Astrocyte (in vitro differentiated cells and primary cell): Measurements from ENCODE around the gene EPHA6. TPM values are rescaled to one million over a fixed set of nuclear protein-coding genes. Genes with fewer than 3 reads are reported as not detected.

ENCODE experiments used
- DNase-seq: peaks from one replicate; pipeline ENCODE4 v3.0.0-alpha.2; 2010; ENCODE audit warnings: low read depth
- FAIRE-seq: peaks from 2 replicates; lab custom pipeline; 2011; peaks lifted over from hg19 to GRCh38; lab: Jason Lieb, UNC
- H2AFZ ChIP-seq: 2 replicates; pipeline ENCODE4 v1.6.0; 2012; ENCODE audit warnings: low read depth, low read length, inconsistent platforms
- H3K27ac ChIP-seq: 2 replicates; pipeline ENCODE4 v1.5.1; 2011; ENCODE audit warnings: low read depth, low read length, inconsistent platforms
- H3K27me3 ChIP-seq: 2 replicates; pipeline ENCODE4 v1.6.0; 2011; ENCODE audit warnings: low read length, inconsistent platforms; ENCODE audit not compliant: insufficient read depth
- H3K36me3 ChIP-seq: 2 replicates; pipeline ENCODE4 v1.5.1; 2011; ENCODE audit warnings: low read length, inconsistent platforms; ENCODE audit not compliant: insufficient read depth
- H3K4me1 ChIP-seq: 2 replicates; pipeline ENCODE4 v1.5.1; 2011; ENCODE audit warnings: low read length, inconsistent platforms; ENCODE audit not compliant: insufficient read depth
- H3K4me2 ChIP-seq: 2 replicates; pipeline ENCODE4 v1.6.0; 2012; ENCODE audit warnings: low read length, inconsistent platforms
- H3K4me3 ChIP-seq: 2 replicates; pipeline ENCODE4 v1.5.1; 2011; ENCODE audit warnings: low read depth, mild to moderate bottlenecking, low read length, inconsistent platforms; ENCODE audit not compliant: insufficient read depth
- H3K79me2 ChIP-seq: 2 replicates; pipeline ENCODE4 v1.6.0; 2012; ENCODE audit warnings: mild to moderate bottlenecking, low read length, inconsistent platforms; ENCODE audit not compliant: insufficient read depth
- H3K9ac ChIP-seq: 2 replicates; pipeline ENCODE4 v1.6.0; 2012; ENCODE audit warnings: mild to moderate bottlenecking, low read length, inconsistent platforms
- H3K9me3 ChIP-seq: 2 replicates; pipeline ENCODE4 v1.5.1; 2012; ENCODE audit warnings: low read depth, mild to moderate bottlenecking, low read length, inconsistent platforms; ENCODE audit not compliant: insufficient read depth
- H4K20me1 ChIP-seq: 2 replicates; pipeline ENCODE4 v1.6.0; 2012; ENCODE audit warnings: low read length, inconsistent platforms; ENCODE audit not compliant: insufficient read depth
- H3K27ac Mint-ChIP-seq: one replicate; pipeline ENCODE4 v1.8.0; 2021; ENCODE audit warnings: mild to moderate bottlenecking, mixed read lengths; ENCODE audit not compliant: unreplicated experiment
- H3K27me3 Mint-ChIP-seq: one replicate; pipeline ENCODE4 v1.8.0; 2021; ENCODE audit warnings: low read depth, mixed read lengths; ENCODE audit not compliant: unreplicated experiment
- H3K36me3 Mint-ChIP-seq: one replicate; pipeline ENCODE4 v1.8.0; 2021; ENCODE audit warnings: low read depth, mixed read lengths; ENCODE audit not compliant: unreplicated experiment
- H3K4me1 Mint-ChIP-seq: one replicate; pipeline ENCODE4 v1.8.0; 2021; ENCODE audit warnings: low read depth, mixed read lengths; ENCODE audit not compliant: unreplicated experiment
- H3K4me3 Mint-ChIP-seq: one replicate; pipeline ENCODE4 v1.8.0; 2021; ENCODE audit warnings: mild to moderate bottlenecking, moderate library complexity, mixed read lengths; ENCODE audit not compliant: unreplicated experiment
- H3K9me3 Mint-ChIP-seq: one replicate; pipeline ENCODE4 v1.8.0; 2021; ENCODE audit warnings: mild to moderate bottlenecking, mixed read lengths; ENCODE audit not compliant: unreplicated experiment
- CTCF ChIP-seq: IDR thresholded peaks from 2 replicates; pipeline ENCODE4 v1.5.1; 2011; ENCODE audit warnings: low read depth, mild to moderate bottlenecking, inconsistent platforms, low read length, moderate library complexity; ENCODE audit not compliant: insufficient read depth
- EZH2 ChIP-seq: IDR thresholded peaks from 2 replicates; pipeline ENCODE4 v1.6.1; 2012; ENCODE audit warnings: mild to moderate bottlenecking, low read length, inconsistent platforms; ENCODE audit not compliant: insufficient read depth
- total RNA-seq: library from RNA; stranded (reverse); gene quantifications from 2 replicates; pipeline ENCODE4 v1.2.1, GENCODE V29; 2021

Gene EPHA6
- total RNA-seq, 1 donor from 2014 or later: 1.7 TPM

GRCh38 chr3:97121386-97121785 is 307.0 kb downstream of the EPHA6 start:
- H3K4me3 Mint-ChIP-seq: no peak overlapping the region
- Histone ChIP-seq H3K4me1 (no peaks in the 10 kb centered on the region), H3K36me3 (no peaks in the 10 kb centered on the region), H3K4me2 (no peak overlapping the region), H3K4me3 (no peak overlapping the region), H3K9ac (no peak overlapping the region), H2AFZ (no peak overlapping the region), H3K9me3 (no peaks in the 10 kb centered on the region), H4K20me1 (no peaks in the 10 kb centered on the region), H3K79me2 (no peaks in the 10 kb centered on the region), H3K27ac (no peak overlapping the region), H3K27me3 (no peaks in the 10 kb centered on the region)
- TF ChIP-seq CTCF (no peak), EZH2 (no peak)
- no peak overlapping the region for H3K27ac Mint-ChIP-seq
- FAIRE-seq: no peak
- H3K36me3 Mint-ChIP-seq: no peaks in the 10 kb centered on the region
- no peak for DNase-seq
- no peaks in the 10 kb centered on the region for H3K9me3 Mint-ChIP-seq
- H3K4me1 Mint-ChIP-seq: no peaks in the 10 kb centered on the region
- no peaks in the 10 kb centered on the region for H3K27me3 Mint-ChIP-seq

GRCh38 chr3:97125902-97126499 is 311.6 kb downstream of the EPHA6 start:
- no peak overlapping the region for H3K4me3 Mint-ChIP-seq
- TF ChIP-seq CTCF (no peak), EZH2 (no peak)
- H3K79me2 ChIP-seq: no peaks in the 10 kb centered on the region
- DNase-seq (no peak), FAIRE-seq (no peak)
- H3K27ac ChIP-seq: no peak overlapping the region
- no peaks in the 10 kb centered on the region for H3K27me3 Mint-ChIP-seq
- no peak overlapping the region for H3K4me2 ChIP-seq
- no peak overlapping the region for H2AFZ ChIP-seq
- no peak overlapping the region for H3K4me3 ChIP-seq
- H3K9me3 Mint-ChIP-seq: no peaks in the 10 kb centered on the region
- no peaks in the 10 kb centered on the region for H3K36me3 ChIP-seq
- H3K27ac Mint-ChIP-seq: no peak overlapping the region
- H3K9me3 ChIP-seq: no peaks in the 10 kb centered on the region
- no peak overlapping the region for H3K9ac ChIP-seq
- H3K4me1 ChIP-seq: no peaks in the 10 kb centered on the region
- no peaks in the 10 kb centered on the region for H3K4me1 Mint-ChIP-seq
- no peaks in the 10 kb centered on the region for H3K36me3 Mint-ChIP-seq
- no peaks in the 10 kb centered on the region for H4K20me1 ChIP-seq
- no peaks in the 10 kb centered on the region for H3K27me3 ChIP-seq

- Histone ChIP-seq H3K4me3 (no peak overlapping the region), H3K27ac (no peak overlapping the region), H3K27me3 (no peaks in the 10 kb centered on the region), H3K4me2 (no peak overlapping the region), H3K36me3 (no peaks in the 10 kb centered on the region), H4K20me1 (no peaks in the 10 kb centered on the region), H2AFZ (no peak overlapping the region), H3K9ac (no peak overlapping the region), H3K4me1 (no peaks in the 10 kb centered on the region), H3K9me3 (peaks cover 3% of the 10 kb centered on the region), H3K79me2 (no peaks in the 10 kb centered on the region)
- Mint-ChIP-seq H3K27ac (no peak overlapping the region), H3K4me1 (no peaks in the 10 kb centered on the region), H3K9me3 (no peaks in the 10 kb centered on the region), H3K36me3 (no peaks in the 10 kb centered on the region), H3K4me3 (no peak overlapping the region), H3K27me3 (no peaks in the 10 kb centered on the region)
- no peak for DNase-seq
- FAIRE-seq: no peak
- TF ChIP-seq CTCF (no peak), EZH2 (no peak)
Measured at GRCh38 chr3:97131476-97131875, 317.1 kb downstream of the EPHA6 start.
